ENCODE measurements around the gene CDC42EP2.

The CDC42EP2 gene

GRCh38 chr11:65298655-65299179 is 15.9 kb upstream of the CDC42EP2 start:
- DNase-seq = no peak

GRCh38 chr11:65300621-65301275 is 13.9 kb upstream of the CDC42EP2 start:
- DNase-seq = no peak

- DNase-seq = no peak
These were observed 13.0 kb upstream of the CDC42EP2 start for GRCh38 chr11:65301491-65302329.

- DNase-seq = no peak
These were observed 11.1 kb upstream of the CDC42EP2 start for GRCh38 chr11:65303555-65303954.

- DNase-seq = no peak
These were observed 10.6 kb upstream of the CDC42EP2 start for GRCh38 chr11:65304110-65304509.

- no peak for DNase-seq
These were observed 10.1 kb upstream of the CDC42EP2 start for GRCh38 chr11:65304613-65305012.

GRCh38 chr11:65305501-65306268 is 9.0 kb upstream of the CDC42EP2 start:
- DNase-seq = no peak

GRCh38 chr11:65307298-65308229 is 7.1 kb upstream of the CDC42EP2 start:
- DNase-seq = no peak

GRCh38 chr11:65308281-65308891 is 6.3 kb upstream of the CDC42EP2 start:
- DNase-seq = no peak

GRCh38 chr11:65309006-65309405 is 5.7 kb upstream of the CDC42EP2 start:
- DNase-seq = no peak

- no peak for DNase-seq
These were observed 4.5 kb upstream of the CDC42EP2 start for GRCh38 chr11:65310215-65310614.

- DNase-seq = no peak
These were observed 3.9 kb upstream of the CDC42EP2 start for GRCh38 chr11:65310736-65311135.

GRCh38 chr11:65311170-65311678 is 3.4 kb upstream of the CDC42EP2 start:
- no peak for DNase-seq

GRCh38 chr11:65315204-65315865 is 669 bp downstream of the CDC42EP2 start:
- peak; percentile 78 for DNase-seq

- DNase-seq = no peak
These were observed 1.2 kb downstream of the CDC42EP2 start for GRCh38 chr11:65315866-65316226.

GRCh38 chr11:65316227-65317024 is 1.8 kb downstream of the CDC42EP2 start:
- DNase-seq = no peak

- DNase-seq = no peak
These were observed 2.5 kb downstream of the CDC42EP2 start for GRCh38 chr11:65317025-65317786.

GRCh38 chr11:65320386-65321075 is 5.9 kb downstream of the CDC42EP2 start:
- DNase-seq = no peak

GRCh38 chr11:65321076-65321475 is 6.4 kb downstream of the CDC42EP2 start:
- no peak for DNase-seq

All from CD4-positive, alpha-beta T cell treated with Interleukin-10 for 1 hour (primary cell).